Upper lobe of left lung (tissue), 4 donors: ENCODE data around the gene MACROD2.

Experiments used
- CTCF ChIP-seq, 6 experiments: fragments of 450-650 bp in 4 of 6; fragments of 200-600 bp in 2 of 6; sonication (generic) in 2 of 6; IDR thresholded peaks; one replicate each; pipeline ENCODE4 v1.5.1; 2016 to 2019; ENCODE audit warnings: antibody characterized with exemption in 6 of 6
- POLR2A ChIP-seq, 4 donors: fragments of 450-650 bp; IDR thresholded peaks; one replicate each; pipeline ENCODE4 v1.5.1; 2016 to 2017; ENCODE audit warnings: antibody characterized with exemption in 4 of 4, mild to moderate bottlenecking in 2 of 4
- POLR2AphosphoS5 ChIP-seq, 2 donors: sonication (generic); formaldehyde crosslinking; IDR thresholded peaks; one replicate each; pipeline ENCODE4 v1.5.1; 2017; ENCODE audit warnings: antibody characterized with exemption in 2 of 2

- TF ChIP-seq CTCF (IDR thresholded peaks at IDR 0.05): no peak
- TF ChIP-seq POLR2AphosphoS5 (IDR thresholded peaks at IDR 0.05): no peak
- no peak for TF ChIP-seq POLR2A (IDR thresholded peaks at IDR 0.05)
Measured at GRCh38 chr20:15886250-15886649, 1890.9 kb downstream of the MACROD2 start.
